GM19438 (cell line): ENCODE measurements around the gene RTP1.
"Not testable (repeated sequence)": the region's sequence is repeated elsewhere in the genome, so short reads cannot be mapped to it uniquely, and the experiment has no call there.

Experiments
- ATAC-seq: cut with Tn5 transposase; IDR thresholded peaks from one replicate; pipeline ENCODE4 v1.9.1; 2021; ENCODE audit warnings: low read depth; ENCODE audit not compliant: unreplicated experiment

Gene RTP1

GRCh38 chr3:187237741-187238140 lies 40.5 kb downstream of the RTP1 start:
- ATAC-seq, result no peak

GRCh38 chr3:187238239-187238638 lies 41.0 kb downstream of the RTP1 start:
- no peak for ATAC-seq

- not testable (repeated sequence) for ATAC-seq
Observed at GRCh38 chr3:187238835-187239234, 41.5 kb downstream of the RTP1 start.

GRCh38 chr3:187242435-187242834 lies 45.1 kb downstream of the RTP1 start:
- ATAC-seq, result no peak

GRCh38 chr3:187242900-187243299 lies 45.6 kb downstream of the RTP1 start:
- ATAC-seq, result no peak

GRCh38 chr3:187243933-187244524 lies 46.7 kb downstream of the RTP1 start:
- no peak for ATAC-seq

- no peak for ATAC-seq
Observed at GRCh38 chr3:187247398-187247797, 50.1 kb downstream of the RTP1 start.
